Kidney epithelial cell (primary cell): ENCODE results near the gene COA5. TPM values are rescaled to one million over a fixed set of nuclear protein-coding genes. Genes with fewer than 3 reads are reported as not detected.

Experiments
- DNase-seq: peaks from one replicate; pipeline ENCODE4 v3.0.0-alpha.2; 2010; ENCODE audit warnings: low read depth
- H3K27me3 ChIP-seq: 2 replicates; pipeline ENCODE4 v1.6.0; 2011; ENCODE audit warnings: low read length; ENCODE audit not compliant: control insufficient read depth, insufficient read depth
- H3K36me3 ChIP-seq: 2 replicates; pipeline ENCODE4 v1.5.1; 2011; ENCODE audit warnings: low read length; ENCODE audit not compliant: control insufficient read depth, insufficient read depth
- H3K4me3 ChIP-seq: 2 replicates; pipeline ENCODE4 v1.5.1; 2011; ENCODE audit warnings: low read depth, mild to moderate bottlenecking, control low read depth, low read length
- CTCF ChIP-seq: IDR thresholded peaks from 2 replicates; pipeline ENCODE4 v1.5.1; 2011; ENCODE audit warnings: mild to moderate bottlenecking, moderate library complexity, low read length, control low read depth, inconsistent platforms; ENCODE audit not compliant: insufficient read depth, poor library complexity, severe bottlenecking
- total RNA-seq: library from RNA; depleted of rRNA; stranded (reverse); fragments of >200 nt; gene quantifications from 2 replicates; pipeline ENCODE4 v1.2.3, GENCODE V29; 2015

The COA5 gene
- total RNA-seq, 1 donor from 2014 or later: 24.9 TPM

- Histone ChIP-seq H3K27me3 (no peaks in the 10 kb centered on the region), H3K36me3 (no peaks in the 10 kb centered on the region), H3K4me3 (no peak overlapping the region)
- TF ChIP-seq CTCF: no peak
- DNase-seq: no peak
Measured at GRCh38 chr2:98558852-98559530, 49.3 kb downstream of the COA5 start.

- H3K27me3 ChIP-seq: no peaks in the 10 kb centered on the region
- no peak for TF ChIP-seq CTCF
- no peak for DNase-seq
- no peak overlapping the region for H3K4me3 ChIP-seq
- H3K36me3 ChIP-seq: no peaks in the 10 kb centered on the region
Measured at GRCh38 chr2:98556344-98557033, 51.8 kb downstream of the COA5 start.

GRCh38 chr2:98555696-98556095 is 52.6 kb downstream of the COA5 start:
- no peaks in the 10 kb centered on the region for H3K27me3 ChIP-seq
- H3K4me3 ChIP-seq: no peak overlapping the region
- H3K36me3 ChIP-seq: no peaks in the 10 kb centered on the region

GRCh38 chr2:98554116-98554861 is 54.0 kb downstream of the COA5 start:
- no peak for TF ChIP-seq CTCF
- H3K36me3 ChIP-seq: no peaks in the 10 kb centered on the region

More at GRCh38 chr2:98555696-98556095, 52.6 kb downstream of the COA5 start:
- DNase-seq: no peak
- no peak for TF ChIP-seq CTCF

GRCh38 chr2:98552499-98553179 is 55.7 kb downstream of the COA5 start:
- no peaks in the 10 kb centered on the region for H3K27me3 ChIP-seq
- H3K4me3 ChIP-seq: no peak overlapping the region
- no peak for TF ChIP-seq CTCF
- DNase-seq: no peak
- H3K36me3 ChIP-seq: no peaks in the 10 kb centered on the region

More at GRCh38 chr2:98554116-98554861, 54.0 kb downstream of the COA5 start:
- Histone ChIP-seq H3K27me3 (no peaks in the 10 kb centered on the region), H3K4me3 (no peak overlapping the region)
- no peak for DNase-seq
